Erythroblast (primary cell): ENCODE results near the gene GMIP.

Experiments
- GATA1 ChIP-seq: IDR thresholded peaks from 2 replicates; pipeline ENCODE4 v1.6.1; 2011; ENCODE audit warnings: low read depth, mild to moderate bottlenecking, control low read depth, low read length, moderate library complexity
- POLR2A ChIP-seq: IDR thresholded peaks from 2 replicates; pipeline ENCODE4 v1.6.1; 2011; ENCODE audit warnings: mild to moderate bottlenecking, low read length

GRCh38 chr19:19679176-19680073 lies 36.0 kb upstream of the GMIP start:
- no peak for TF ChIP-seq POLR2A
- no peak for TF ChIP-seq GATA1
